Activated naive CD8-positive, alpha-beta T cell treated with anti-CD3 and anti-CD28 coated beads, Interleukin-2, amount 50 U/mL, for 24 hours (primary cell): Measurements from ENCODE around the gene MICA.

ENCODE experiments used
- ATAC-seq: fragments of 150-1000 bp; cut with Tn5 transposase; one replicate; pipeline ENCODE4 v1.10.0; 2021
- DNase-seq: peaks from one replicate; pipeline ENCODE4 v3.0.0; 2021
- H3K27ac Mint-ChIP-seq: one replicate; pipeline ENCODE4 v1.8.0; 2021; ENCODE audit warnings: mild to moderate bottlenecking, mixed read lengths
- H3K27me3 Mint-ChIP-seq: one replicate; pipeline ENCODE4 v1.8.0; 2021; ENCODE audit warnings: mixed read lengths
- H3K36me3 Mint-ChIP-seq: one replicate; pipeline ENCODE4 v1.8.0; 2021; ENCODE audit warnings: low read depth, mixed read lengths
- H3K4me1 Mint-ChIP-seq: one replicate; pipeline ENCODE4 v1.8.0; 2021; ENCODE audit warnings: mixed read lengths
- H3K4me3 Mint-ChIP-seq: one replicate; pipeline ENCODE4 v1.8.0; 2021; ENCODE audit warnings: mild to moderate bottlenecking, moderate library complexity, mixed read lengths
- H3K9me3 Mint-ChIP-seq: one replicate; pipeline ENCODE4 v1.8.0; 2021; ENCODE audit warnings: mixed read lengths

MICA gene

DNA sequence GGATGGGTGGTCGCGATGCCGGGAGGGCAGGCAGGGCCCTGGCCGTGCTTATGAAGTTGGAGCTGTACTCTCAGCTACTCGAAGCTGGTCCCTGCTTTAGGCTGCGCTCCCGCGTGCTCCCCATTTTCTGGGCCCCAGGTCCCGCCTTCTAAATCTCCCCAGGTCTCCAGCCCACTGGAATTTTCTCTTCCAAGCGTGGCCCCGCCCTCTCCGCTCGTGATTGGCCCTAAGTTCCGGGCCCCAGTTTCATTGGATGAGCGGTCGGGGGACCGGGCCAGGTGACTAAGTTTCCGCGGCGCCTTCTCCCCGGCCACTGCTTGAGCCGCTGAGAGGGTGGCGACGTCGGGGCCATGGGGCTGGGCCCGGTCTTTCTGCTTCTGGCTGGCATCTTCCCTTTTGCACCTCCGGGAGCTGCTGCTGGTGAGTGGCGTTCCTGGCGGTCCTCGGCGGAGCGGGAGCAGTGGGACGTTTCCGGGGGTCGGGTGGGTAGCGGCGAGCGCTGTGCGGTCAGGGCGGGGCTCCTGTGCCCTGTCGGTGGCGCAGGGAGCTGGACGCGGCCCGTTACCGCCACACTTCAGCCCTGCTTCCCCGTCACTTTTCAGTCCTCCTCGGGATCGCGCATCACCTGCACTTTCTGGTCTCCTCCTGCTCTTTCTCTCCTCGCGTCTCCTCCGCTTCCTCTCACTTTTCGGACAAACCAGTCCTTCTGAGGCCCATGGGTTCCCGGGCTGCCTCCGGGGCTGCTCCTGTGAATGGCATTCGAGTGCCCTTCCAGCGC is at the start of gene MICA:
Gene MICA (plus strand): TSS at position 313 of the 778 bp plus-strand sequence. CDS start 38 bp downstream, at position 351.
- peak; percentile 73 for ATAC-seq
- Mint-ChIP-seq H3K36me3 (no peaks in the 10 kb centered on the region), H3K27me3 (no peaks in the 10 kb centered on the region), H3K27ac (peak within 1 kb of the TSS; percentile 50), H3K4me3 (peak within 1 kb of the TSS; percentile 78), H3K9me3 (no peaks in the 10 kb centered on the region), H3K4me1 (peaks cover 80% of the 10 kb centered on the region)
- peak; percentile 82 for DNase-seq

DNA sequence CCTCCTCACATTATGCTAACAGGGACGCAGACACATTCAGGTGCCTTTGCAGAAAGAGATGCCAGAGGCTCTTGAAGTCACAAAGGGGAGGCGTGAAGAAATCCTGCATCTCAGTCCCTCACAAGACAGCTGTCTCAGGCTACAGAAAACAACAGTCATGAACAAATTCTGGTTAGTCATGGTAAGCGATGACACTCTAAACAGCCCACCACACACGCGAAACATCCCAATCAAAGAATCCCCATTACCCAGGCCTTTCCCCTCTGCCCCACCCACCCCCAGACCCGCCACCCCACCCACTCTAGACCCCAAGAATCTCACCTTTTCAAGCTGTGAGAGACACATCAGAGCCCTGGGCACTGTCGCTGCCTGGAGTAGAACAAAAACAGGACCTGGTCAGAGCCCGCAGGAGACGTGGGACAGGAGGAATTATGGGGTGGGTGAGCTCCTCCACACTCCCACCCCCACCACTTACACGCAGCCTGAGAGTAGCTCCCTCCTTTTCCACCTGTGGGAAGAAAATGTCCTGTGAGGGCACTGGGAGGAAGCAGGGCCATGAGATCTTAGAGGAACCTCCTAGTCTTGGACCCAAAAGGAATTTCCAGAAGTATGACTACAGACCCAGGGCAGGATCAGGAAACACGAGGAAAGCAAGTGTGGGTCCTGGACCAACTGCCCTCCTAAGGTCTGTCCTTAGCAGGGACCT is 49.1 kb upstream of the MICA start:
- Mint-ChIP-seq H3K9me3 (no peaks in the 10 kb centered on the region), H3K36me3 (peaks cover 35% of the 10 kb centered on the region), H3K27me3 (no peaks in the 10 kb centered on the region), H3K4me3 (peak overlapping the region; percentile 96), H3K4me1 (peaks cover 62% of the 10 kb centered on the region), H3K27ac (peak overlapping the region; percentile 88)
- DNase-seq (no peak), ATAC-seq (no peak)

DNA sequence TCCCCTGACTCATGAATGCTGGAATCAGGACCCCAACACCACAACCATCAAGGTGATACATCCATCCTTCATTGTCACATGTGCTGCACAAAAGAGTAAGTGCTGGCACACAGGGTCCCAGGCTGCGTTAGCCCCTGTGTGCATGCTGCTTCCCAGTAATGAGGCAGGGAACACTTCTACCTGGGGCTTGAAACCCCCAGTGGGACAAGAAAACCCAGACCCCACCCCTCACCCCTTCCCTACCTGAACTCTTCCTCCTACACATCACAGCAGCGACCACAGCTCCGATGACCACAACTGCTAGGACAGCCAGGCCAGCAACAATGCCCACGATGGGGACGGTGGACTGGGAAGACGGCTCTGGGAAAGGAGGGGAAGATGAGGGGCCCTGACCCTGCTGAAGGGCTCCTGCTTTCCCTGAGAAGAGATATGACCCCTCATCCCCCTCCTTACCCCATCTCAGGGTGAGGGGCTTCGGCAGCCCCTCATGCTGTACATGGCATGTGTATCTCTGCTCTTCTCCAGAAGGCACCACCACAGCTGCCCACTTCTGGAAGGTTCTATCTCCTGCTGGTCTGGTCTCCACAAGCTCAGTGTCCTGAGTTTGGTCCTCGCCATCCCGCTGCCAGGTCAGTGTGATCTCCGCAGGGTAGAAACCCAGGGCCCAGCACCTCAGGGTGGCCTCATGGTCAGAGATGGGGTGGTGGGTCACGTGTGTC is 48.4 kb upstream of the MICA start:
- no peaks in the 10 kb centered on the region for H3K9me3 Mint-ChIP-seq
- peak overlapping the region; percentile 88 for H3K27ac Mint-ChIP-seq
- H3K4me1 Mint-ChIP-seq, result peaks cover 67% of the 10 kb centered on the region
- DNase-seq (no peak), ATAC-seq (no peak)
- peaks cover 35% of the 10 kb centered on the region for H3K36me3 Mint-ChIP-seq
- H3K27me3 Mint-ChIP-seq, result no peaks in the 10 kb centered on the region
- peak overlapping the region; percentile 96 for H3K4me3 Mint-ChIP-seq

DNA sequence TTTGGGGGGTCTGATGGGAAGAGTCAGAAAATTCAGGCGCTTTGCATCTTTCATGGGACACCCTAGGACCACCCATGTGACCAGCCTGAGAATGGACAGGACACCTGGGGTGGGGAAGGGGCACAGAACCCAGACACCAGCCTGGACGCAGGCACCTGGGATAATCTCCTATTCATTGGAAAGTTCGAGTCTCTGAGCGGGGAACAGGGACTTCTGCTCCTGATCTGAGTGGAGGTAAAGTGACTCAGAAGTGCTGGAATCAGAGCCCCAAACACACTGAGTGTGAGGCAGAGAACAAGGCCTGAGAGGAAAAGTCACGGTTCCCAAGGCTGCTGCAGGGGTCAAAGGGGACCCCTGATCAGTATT is 47.8 kb upstream of the MICA start:
- Mint-ChIP-seq H3K4me3 (peak overlapping the region; percentile 96), H3K36me3 (peaks cover 35% of the 10 kb centered on the region)
- ATAC-seq, result no peak

DNA sequence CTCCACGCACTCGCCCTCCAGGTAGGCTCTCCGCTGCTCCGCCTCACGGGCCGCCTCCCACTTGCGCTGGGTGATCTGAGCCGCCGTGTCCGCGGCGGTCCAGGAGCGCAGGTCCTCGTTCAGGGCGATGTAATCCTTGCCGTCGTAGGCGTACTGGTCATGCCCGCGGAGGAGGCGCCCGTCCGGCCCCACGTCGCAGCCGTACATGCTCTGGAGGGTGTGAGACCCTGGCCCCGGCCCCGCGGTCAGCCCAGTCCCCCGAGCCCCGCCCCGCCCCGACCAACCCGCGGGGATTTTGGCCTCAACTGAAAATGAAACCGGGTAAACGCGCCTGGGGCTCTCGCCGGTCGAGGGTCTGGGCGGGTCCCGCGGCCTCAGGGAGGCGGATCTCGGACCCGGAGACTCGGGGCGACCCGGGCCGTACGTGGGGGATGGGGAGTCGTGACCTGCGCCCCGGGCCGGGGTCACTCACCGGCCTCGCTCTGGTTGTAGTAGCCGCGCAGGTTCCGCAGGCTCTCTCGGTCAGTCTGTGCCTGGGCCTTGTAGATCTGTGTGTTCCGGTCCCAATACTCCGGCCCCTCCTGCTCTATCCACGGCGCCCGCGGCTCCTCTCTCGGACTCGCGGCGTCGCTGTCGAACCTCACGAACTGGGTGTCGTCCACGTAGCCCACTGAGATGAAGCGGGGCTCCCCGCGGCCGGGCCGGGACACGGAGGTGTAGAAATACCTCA is 47.0 kb upstream of the MICA start:
- ATAC-seq (peak; percentile 10), DNase-seq (peak; percentile 60)
- H3K27ac Mint-ChIP-seq, result peak overlapping the region; percentile 99

More for the DNA sequence above, 47.8 kb upstream of the MICA start:
- no peak for DNase-seq
- Mint-ChIP-seq H3K27me3 (no peaks in the 10 kb centered on the region), H3K9me3 (peaks cover 3% of the 10 kb centered on the region), H3K27ac (peak overlapping the region; percentile 88), H3K4me1 (peaks cover 69% of the 10 kb centered on the region)

DNA sequence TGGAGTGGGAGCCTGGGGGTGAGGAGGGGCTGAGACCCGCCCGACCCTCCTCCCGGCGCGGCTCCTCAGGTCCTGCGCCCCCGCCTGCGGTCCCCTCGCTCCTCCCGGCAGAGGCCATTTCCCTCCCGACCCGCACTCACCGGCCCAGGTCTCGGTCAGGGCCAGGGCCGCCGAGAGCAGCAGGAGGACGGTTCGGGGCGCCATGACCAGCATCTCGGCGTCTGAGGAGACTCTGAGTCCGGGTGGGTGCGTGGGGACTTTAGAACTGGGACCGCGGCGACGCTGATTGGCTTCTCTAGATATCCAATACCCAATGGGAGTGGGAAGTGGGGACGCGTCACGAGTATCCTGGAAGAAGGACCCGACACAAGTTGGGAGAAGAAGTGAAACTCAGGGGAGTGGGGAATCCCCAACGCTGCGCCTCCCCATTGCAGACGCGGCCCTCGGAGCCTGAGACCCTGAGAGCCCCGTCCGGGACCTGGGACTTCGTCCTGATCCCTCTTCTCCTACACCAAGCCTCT is 46.4 kb upstream of the MICA start, which contains the start of gene HLA-B:
Gene HLA-B (minus strand): TSS at position 234 of the 521 bp plus-strand sequence. CDS start 21 bp downstream, at position 213.
- H3K36me3 Mint-ChIP-seq, result peaks cover 38% of the 10 kb centered on the region

More for the DNA sequence above, 47.0 kb upstream of the MICA start:
- peaks cover 38% of the 10 kb centered on the region for H3K36me3 Mint-ChIP-seq
- no peaks in the 10 kb centered on the region for H3K27me3 Mint-ChIP-seq
- peaks cover 12% of the 10 kb centered on the region for H3K9me3 Mint-ChIP-seq
- H3K4me3 Mint-ChIP-seq, result peak overlapping the region; percentile 96
- H3K4me1 Mint-ChIP-seq, result peaks cover 64% of the 10 kb centered on the region

DNA sequence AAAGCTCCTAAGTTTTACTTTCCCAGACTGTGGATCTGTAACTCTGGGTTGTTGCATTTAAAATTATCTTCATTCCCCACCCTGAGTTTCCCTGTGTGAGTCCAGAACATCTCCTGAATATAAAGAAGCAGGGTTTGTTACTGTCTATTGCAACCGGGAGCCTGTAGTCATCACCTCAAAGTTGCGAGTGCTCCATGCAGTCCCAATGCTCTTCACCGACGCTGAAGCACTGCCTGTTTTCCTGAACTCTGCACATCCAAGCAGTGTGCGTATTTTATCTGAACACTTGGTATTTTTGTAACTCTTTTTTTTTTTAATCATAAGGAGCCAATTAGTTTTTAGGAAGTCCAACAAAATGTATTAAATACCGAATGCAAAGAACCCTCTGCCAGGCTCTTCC is 45.5 kb upstream of the MICA start:
- peaks cover 52% of the 10 kb centered on the region for H3K4me1 Mint-ChIP-seq

More for the DNA sequence above, 46.4 kb upstream of the MICA start, which contains the start of gene HLA-B:
- Mint-ChIP-seq H3K27me3 (no peaks in the 10 kb centered on the region), H3K4me1 (peaks cover 61% of the 10 kb centered on the region), H3K27ac (peak within 1 kb of the TSS; percentile 99), H3K9me3 (peaks cover 12% of the 10 kb centered on the region), H3K4me3 (peak within 1 kb of the TSS; percentile 96)
- DNase-seq (peak; percentile 81), ATAC-seq (peak; percentile 81)

DNA sequence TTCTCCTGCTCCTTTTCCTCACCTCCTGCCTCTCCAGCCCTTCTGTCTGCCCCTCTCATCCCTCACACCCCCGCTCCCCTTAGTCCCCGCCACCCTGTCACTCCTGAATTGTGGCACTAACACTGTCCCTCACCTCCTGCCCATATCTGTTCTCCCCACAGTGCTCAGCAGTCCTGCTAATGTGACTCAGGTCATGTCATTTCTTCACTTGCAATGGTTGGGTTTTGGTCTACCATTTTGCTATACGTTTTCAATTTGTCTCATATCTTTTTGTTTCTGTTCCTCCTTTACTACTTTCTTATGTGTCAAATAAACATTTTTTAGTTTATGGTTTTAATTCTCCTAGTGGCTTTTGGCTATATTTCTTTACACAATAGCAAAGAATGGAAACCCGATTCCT is 45.1 kb upstream of the MICA start:
- peak overlapping the region; percentile 99 for H3K27ac Mint-ChIP-seq
- DNase-seq (no peak), ATAC-seq (no peak)
- H3K4me1 Mint-ChIP-seq, result peaks cover 49% of the 10 kb centered on the region
- peaks cover 12% of the 10 kb centered on the region for H3K9me3 Mint-ChIP-seq
- H3K36me3 Mint-ChIP-seq, result peaks cover 31% of the 10 kb centered on the region
- peaks cover 3% of the 10 kb centered on the region for H3K27me3 Mint-ChIP-seq
- H3K4me3 Mint-ChIP-seq, result peak overlapping the region; percentile 96

More for the DNA sequence above, 45.5 kb upstream of the MICA start:
- H3K9me3 Mint-ChIP-seq, result peaks cover 12% of the 10 kb centered on the region
- ATAC-seq (no peak), DNase-seq (no peak)
- peaks cover 3% of the 10 kb centered on the region for H3K27me3 Mint-ChIP-seq
- H3K36me3 Mint-ChIP-seq, result peaks cover 36% of the 10 kb centered on the region
- H3K27ac Mint-ChIP-seq, result peak overlapping the region; percentile 99
- peak overlapping the region; percentile 96 for H3K4me3 Mint-ChIP-seq

DNA sequence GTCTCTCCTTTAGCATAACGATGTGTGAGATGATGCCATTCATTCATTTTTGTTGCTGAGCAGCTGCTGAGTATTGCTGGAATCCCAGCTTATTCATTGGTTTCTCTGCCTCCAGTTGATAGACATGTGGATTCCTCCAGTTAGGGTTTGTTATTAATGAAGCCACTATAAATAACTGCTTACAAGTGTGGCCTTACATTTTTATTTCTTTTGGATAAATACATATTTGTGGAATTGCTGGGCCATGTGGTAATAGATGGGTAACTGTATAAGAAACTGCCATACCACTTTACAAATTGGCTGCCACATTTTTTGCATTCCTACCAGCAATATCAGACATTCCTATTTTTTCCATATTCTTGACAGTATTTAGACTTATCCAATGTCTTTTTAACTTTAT is 43.8 kb upstream of the MICA start:
- H3K27me3 Mint-ChIP-seq, result peaks cover 3% of the 10 kb centered on the region

DNA sequence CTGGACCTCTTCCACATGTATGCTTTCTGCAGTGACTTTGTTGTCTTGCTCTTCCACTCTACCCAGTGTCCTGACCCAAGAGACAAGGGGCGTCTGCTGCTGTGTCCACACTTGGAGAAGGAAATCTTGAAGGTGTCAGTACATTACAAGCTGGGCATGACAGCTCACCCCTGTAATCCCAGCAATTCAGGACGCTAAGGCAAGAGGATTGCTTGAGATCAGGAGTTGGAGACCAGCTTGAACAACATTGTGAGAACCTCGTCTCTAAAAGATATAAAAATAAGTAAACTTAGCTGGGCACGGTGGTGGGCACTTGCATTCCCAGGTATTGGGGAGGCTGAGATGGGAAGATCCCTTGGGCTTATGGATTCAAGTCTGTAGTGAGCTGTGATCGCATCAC is 40.6 kb upstream of the MICA start:
- Mint-ChIP-seq H3K4me1 (peaks cover 39% of the 10 kb centered on the region), H3K27me3 (peaks cover 8% of the 10 kb centered on the region), H3K27ac (no peak overlapping the region), H3K36me3 (peaks cover 3% of the 10 kb centered on the region), H3K9me3 (peaks cover 12% of the 10 kb centered on the region), H3K4me3 (no peak overlapping the region)
- DNase-seq, result no peak
- ATAC-seq, result no peak

More for the DNA sequence above, 43.8 kb upstream of the MICA start:
- H3K27ac Mint-ChIP-seq, result no peak overlapping the region
- peaks cover 12% of the 10 kb centered on the region for H3K9me3 Mint-ChIP-seq
- DNase-seq (no peak), ATAC-seq (no peak)
- H3K36me3 Mint-ChIP-seq, result peaks cover 19% of the 10 kb centered on the region
- peaks cover 40% of the 10 kb centered on the region for H3K4me1 Mint-ChIP-seq
- H3K4me3 Mint-ChIP-seq, result no peak overlapping the region

DNA sequence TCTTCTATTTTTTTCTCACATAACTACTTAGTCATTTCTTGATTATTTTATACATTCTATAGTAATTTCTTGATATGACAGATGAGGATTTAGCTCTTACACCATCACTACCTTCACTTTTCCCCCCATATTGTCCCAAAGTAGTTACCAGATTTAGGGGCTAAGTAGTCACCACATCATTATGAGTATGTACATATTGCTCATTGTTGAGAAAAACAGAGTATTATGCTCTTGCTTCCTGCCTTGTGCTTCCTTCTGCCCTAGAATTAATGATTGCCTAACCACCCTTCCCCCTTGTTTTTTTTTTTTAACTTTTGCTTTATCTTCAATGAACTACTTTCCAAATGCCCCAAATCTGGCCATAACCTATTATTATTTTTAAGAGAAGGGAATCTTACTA is 39.6 kb upstream of the MICA start:
- H3K4me1 Mint-ChIP-seq, result peaks cover 28% of the 10 kb centered on the region
- H3K36me3 Mint-ChIP-seq, result peaks cover 3% of the 10 kb centered on the region
- ATAC-seq, result no peak
- no peak overlapping the region for H3K4me3 Mint-ChIP-seq
- no peak overlapping the region for H3K27ac Mint-ChIP-seq
- H3K27me3 Mint-ChIP-seq, result peaks cover 11% of the 10 kb centered on the region
- H3K9me3 Mint-ChIP-seq, result peaks cover 12% of the 10 kb centered on the region
- DNase-seq, result no peak

DNA sequence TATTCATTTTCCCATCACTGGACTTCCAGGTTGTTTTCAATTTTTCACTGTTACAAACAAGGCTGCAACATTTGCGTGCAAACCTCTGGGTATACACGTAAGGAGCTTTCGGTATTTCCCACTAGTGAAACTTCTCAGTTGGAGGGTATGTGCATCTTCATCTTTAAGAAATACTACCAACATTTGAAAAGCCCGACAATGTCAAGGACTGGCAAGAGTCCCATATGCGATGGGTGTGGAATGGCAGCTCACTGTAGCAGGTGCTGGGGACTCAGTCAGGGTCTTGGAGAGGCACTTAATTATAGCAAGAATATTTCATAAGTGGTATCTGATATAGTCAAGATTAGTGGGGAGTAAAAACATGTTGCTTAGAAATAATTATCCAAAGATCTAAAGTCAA is 37.5 kb upstream of the MICA start:
- H3K4me3 Mint-ChIP-seq, result no peak overlapping the region
- ATAC-seq (no peak), DNase-seq (no peak)
- H3K4me1 Mint-ChIP-seq, result peaks cover 17% of the 10 kb centered on the region
- peaks cover 5% of the 10 kb centered on the region for H3K9me3 Mint-ChIP-seq
- no peak overlapping the region for H3K27ac Mint-ChIP-seq
- peaks cover 17% of the 10 kb centered on the region for H3K27me3 Mint-ChIP-seq
- peaks cover 1% of the 10 kb centered on the region for H3K36me3 Mint-ChIP-seq

DNA sequence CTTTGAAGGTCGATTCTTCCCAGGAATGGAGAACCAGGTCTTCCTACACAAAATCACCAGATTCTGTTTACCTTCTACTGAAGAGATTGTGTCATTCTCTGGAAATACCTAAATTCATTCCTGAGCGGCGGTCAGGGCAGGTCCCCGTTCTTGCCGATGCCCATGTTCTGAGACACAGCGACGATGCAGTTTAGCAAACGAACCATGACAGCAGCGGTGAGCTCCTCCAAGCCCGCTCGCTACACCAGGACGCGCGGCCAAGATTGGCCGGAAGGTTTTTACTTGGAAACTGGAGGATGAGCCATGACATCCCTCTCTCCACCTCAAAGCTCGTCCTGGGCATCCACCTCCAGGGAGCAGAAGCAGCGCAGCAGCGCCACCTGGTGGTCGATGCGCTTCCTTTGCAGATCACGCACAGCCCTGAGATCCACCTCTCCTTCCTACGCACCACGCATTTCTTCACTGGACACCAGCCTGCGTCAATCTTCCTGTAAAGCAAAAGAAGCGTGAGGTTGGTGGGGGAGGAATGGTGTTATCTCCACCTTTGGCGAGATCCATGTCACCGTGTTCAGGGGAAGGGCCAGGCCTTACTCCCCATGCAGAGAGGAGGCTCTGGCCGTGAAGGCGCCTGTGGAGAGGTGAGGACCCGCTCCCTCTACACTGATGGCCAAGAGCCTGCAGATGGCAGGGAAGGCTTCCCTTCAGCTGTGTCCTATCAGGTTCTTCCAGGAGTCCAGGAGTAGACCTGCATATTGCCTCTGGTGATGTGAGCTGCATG is 36.5 kb upstream of the MICA start:
- Mint-ChIP-seq H3K9me3 (peaks cover 1% of the 10 kb centered on the region), H3K36me3 (peaks cover 1% of the 10 kb centered on the region), H3K4me3 (peak overlapping the region; percentile 76), H3K27me3 (peaks cover 18% of the 10 kb centered on the region), H3K4me1 (peaks cover 17% of the 10 kb centered on the region), H3K27ac (no peak overlapping the region)
- ATAC-seq, result peak; percentile 99
- DNase-seq, result peak; percentile 91
